AG10803 (cell line): ENCODE data around the gene EVL.

ENCODE experiments used
- DNase-seq: peaks from one replicate; pipeline ENCODE4 v3.0.0; 2010; ENCODE audit warnings: low read depth
- H3K4me3 ChIP-seq: 2 replicates; pipeline ENCODE4 v1.5.1; 2011; ENCODE audit warnings: mild to moderate bottlenecking, low read length, control low read depth
- TF ChIP-seq, protein P1 (sequence below): conservative IDR thresholded peaks from 2 replicates; pipeline ENCODE4 v1.5.1; 2011; ENCODE audit warnings: mild to moderate bottlenecking, low read length, control low read depth, inconsistent platforms

Gene EVL

GRCh38 chr14:100083706-100084105 lies 18.5 kb downstream of the EVL start:
- DNase-seq, result no peak
- TF ChIP-seq, protein P1, sequence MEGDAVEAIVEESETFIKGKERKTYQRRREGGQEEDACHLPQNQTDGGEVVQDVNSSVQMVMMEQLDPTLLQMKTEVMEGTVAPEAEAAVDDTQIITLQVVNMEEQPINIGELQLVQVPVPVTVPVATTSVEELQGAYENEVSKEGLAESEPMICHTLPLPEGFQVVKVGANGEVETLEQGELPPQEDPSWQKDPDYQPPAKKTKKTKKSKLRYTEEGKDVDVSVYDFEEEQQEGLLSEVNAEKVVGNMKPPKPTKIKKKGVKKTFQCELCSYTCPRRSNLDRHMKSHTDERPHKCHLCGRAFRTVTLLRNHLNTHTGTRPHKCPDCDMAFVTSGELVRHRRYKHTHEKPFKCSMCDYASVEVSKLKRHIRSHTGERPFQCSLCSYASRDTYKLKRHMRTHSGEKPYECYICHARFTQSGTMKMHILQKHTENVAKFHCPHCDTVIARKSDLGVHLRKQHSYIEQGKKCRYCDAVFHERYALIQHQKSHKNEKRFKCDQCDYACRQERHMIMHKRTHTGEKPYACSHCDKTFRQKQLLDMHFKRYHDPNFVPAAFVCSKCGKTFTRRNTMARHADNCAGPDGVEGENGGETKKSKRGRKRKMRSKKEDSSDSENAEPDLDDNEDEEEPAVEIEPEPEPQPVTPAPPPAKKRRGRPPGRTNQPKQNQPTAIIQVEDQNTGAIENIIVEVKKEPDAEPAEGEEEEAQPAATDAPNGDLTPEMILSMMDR, result no peak
- H3K4me3 ChIP-seq, result no peak overlapping the region

- H3K4me3 ChIP-seq, result no peak overlapping the region
- DNase-seq, result no peak
- TF ChIP-seq, protein P1, result no peak
These were observed 19.4 kb downstream of the EVL start for GRCh38 chr14:100084591-100084990.

- TF ChIP-seq, protein P1, result no peak
- H3K4me3 ChIP-seq, result no peak overlapping the region
- no peak for DNase-seq
These were observed 20.2 kb downstream of the EVL start for GRCh38 chr14:100085462-100085861.

DNA sequence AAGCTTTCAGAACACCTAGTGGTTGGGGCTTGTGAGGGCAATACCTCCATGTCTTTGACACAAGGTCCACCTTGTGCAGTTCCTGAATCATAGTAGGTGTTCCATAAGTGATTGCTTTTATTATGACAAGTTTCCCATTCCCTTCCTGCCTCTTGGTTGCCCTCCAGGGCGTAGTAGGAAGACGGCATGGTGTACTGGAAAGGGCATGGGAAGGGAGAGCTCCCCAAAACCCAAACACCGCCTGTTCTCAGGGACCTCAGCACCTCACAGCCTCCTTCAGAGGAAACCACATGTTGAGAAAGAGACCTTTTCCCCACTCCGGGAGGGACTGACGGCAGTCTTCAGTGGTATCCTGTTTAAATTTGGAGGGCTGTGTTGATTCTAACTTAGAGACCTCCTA lies 21.1 kb downstream of the EVL start:
- TF ChIP-seq, protein P1, result no peak
- no peak for DNase-seq
- no peak overlapping the region for H3K4me3 ChIP-seq

- TF ChIP-seq, protein P1, result no peak
- no peak for DNase-seq
- H3K4me3 ChIP-seq, result no peak overlapping the region
These were observed 23.0 kb downstream of the EVL start for GRCh38 chr14:100088226-100088625.

DNA sequence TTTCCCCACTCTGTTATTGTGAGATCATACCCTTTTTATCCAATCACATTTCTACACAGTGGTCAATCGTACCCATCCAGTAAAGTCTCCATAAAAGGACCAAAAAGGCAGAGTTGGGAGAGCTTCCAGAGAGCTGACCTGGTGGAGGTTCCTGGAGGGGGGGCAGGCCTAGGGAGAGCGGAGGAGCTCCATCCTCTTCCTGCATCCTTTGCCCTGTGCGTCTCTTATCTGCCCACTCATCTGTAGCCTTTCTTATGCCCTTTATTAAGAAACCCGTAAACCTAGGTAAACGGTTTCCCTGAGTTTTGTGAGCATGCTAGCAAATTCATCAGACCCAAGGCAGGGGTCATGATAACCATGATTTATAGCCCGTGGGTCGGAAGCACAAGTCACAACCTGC lies 26.2 kb downstream of the EVL start:
- H3K4me3 ChIP-seq, result no peak overlapping the region
- no peak for DNase-seq
- TF ChIP-seq, protein P1, result no peak

- no peak for DNase-seq
- TF ChIP-seq, protein P1, result no peak
These were observed 27.6 kb downstream of the EVL start for GRCh38 chr14:100092832-100093231.

More at GRCh38 chr14:100092832-100093231, 27.6 kb downstream of the EVL start:
- no peak overlapping the region for H3K4me3 ChIP-seq
